CD4-positive, alpha-beta T cell (primary cell): Measurements from ENCODE around the gene SLC28A1. TPM values are rescaled to one million over a fixed set of nuclear protein-coding genes. Genes with fewer than 3 reads are reported as not detected.

Source experiments
- ATAC-seq: fragments of 200-7000 bp; cut with Tn5 transposase; one replicate; pipeline ENCODE4 v1.10.0; 2022; ENCODE audit warnings: mild to moderate bottlenecking; ENCODE audit not compliant: poor library complexity
- CTCF ChIA-PET: fragments of 350-600 bp; sonication (Branson Sonifier 250); formaldehyde crosslinking; loops from one replicate; lab custom pipeline; 2021; ENCODE audit warnings: antibody characterized with exemption, inconsistent platforms; lab: Charles Lee
- POLR2A ChIA-PET: fragments of 350-600 bp; sonication (Branson Sonifier 250); formaldehyde crosslinking; loops from one replicate; lab custom pipeline; 2021; ENCODE audit warnings: antibody characterized with exemption, inconsistent platforms; lab: Charles Lee
- DNase-seq, 14 experiments: peaks; one replicate each; pipeline ENCODE4 v3.0.0-alpha.2; 2013 to 2020; ENCODE audit warnings: mixed read lengths in 2 of 14
- H3K27ac ChIP-seq, 2 donors: one replicate each; pipeline versions ENCODE4 v1.5.1 to v1.7.0; 2013; ENCODE audit warnings: low read length in 2 of 2, low read depth in 1 of 2, mild to moderate bottlenecking in 1 of 2
- H3K27me3 ChIP-seq, 2 experiments: 1 replicate in 1 of 2; 2 replicates in 1 of 2; pipeline versions ENCODE4 v1.6.1 to v1.7.0; 2013; ENCODE audit warnings: low read length in 2 of 2, control low read depth in 1 of 2, mild to moderate bottlenecking in 1 of 2, moderate library complexity in 1 of 2; ENCODE audit not compliant: insufficient read depth in 2 of 2, control insufficient read depth in 1 of 2
- H3K36me3 ChIP-seq: one replicate; pipeline ENCODE4 v1.6.1; 2013; ENCODE audit warnings: low read length, control low read depth; ENCODE audit not compliant: insufficient read depth
- H3K4me1 ChIP-seq: one replicate; pipeline ENCODE4 v1.6.1; 2013; ENCODE audit warnings: low read length, control low read depth; ENCODE audit not compliant: insufficient read depth
- H3K4me3 ChIP-seq: one replicate; pipeline ENCODE4 v1.5.1; 2013; ENCODE audit warnings: mild to moderate bottlenecking, low read length, moderate library complexity
- H3K9me3 ChIP-seq, 2 experiments: 1 replicate in 1 of 2; 2 replicates in 1 of 2; pipeline versions ENCODE4 v1.6.1 to v1.7.0; 2013; ENCODE audit warnings: low read length in 2 of 2, mild to moderate bottlenecking in 2 of 2, control low read depth in 1 of 2, moderate library complexity in 1 of 2; ENCODE audit not compliant: control insufficient read depth in 1 of 2, insufficient read depth in 1 of 2
- H3K27ac Mint-ChIP-seq: one replicate; pipeline ENCODE4 v1.8.0; 2020; ENCODE audit warnings: mixed read lengths
- H3K27me3 Mint-ChIP-seq: one replicate; pipeline ENCODE4 v1.8.0; 2021; ENCODE audit warnings: mixed read lengths
- H3K36me3 Mint-ChIP-seq: one replicate; pipeline ENCODE4 v1.8.0; 2021; ENCODE audit warnings: low read depth, mixed read lengths
- H3K4me1 Mint-ChIP-seq: one replicate; pipeline ENCODE4 v1.8.0; 2021; ENCODE audit warnings: low read depth, mixed read lengths
- H3K4me3 Mint-ChIP-seq: one replicate; pipeline ENCODE4 v1.8.0; 2020; ENCODE audit warnings: mild to moderate bottlenecking, mixed read lengths
- H3K9me3 Mint-ChIP-seq: one replicate; pipeline ENCODE4 v1.8.0; 2020; ENCODE audit warnings: mixed read lengths
- CTCF ChIP-seq: fragments of 200-600 bp; IDR thresholded peaks from one replicate; pipeline ENCODE4 v1.8.0; 2022; ENCODE audit warnings: antibody characterized with exemption, mild to moderate bottlenecking
- intact Hi-C, 2 experiments: fragments of 100-400 bp; cut with DNase I in 1 of 2; cut with micrococcal nuclease in 1 of 2; formaldehyde crosslinking; loops; one replicate each; pipeline versions ENCODE4 v1.15.1 to v1.9.0; 2023 to 2025; cut with DNase I, micrococcal nuclease
- total RNA-seq, 174 experiments: library from RNA in 2 of 174; stranded (reverse) in 2 of 174; gene quantifications; one replicate each; pipeline ENCODE4 v1.2.3 and lab custom pipeline; 2021 to 2026

The SLC28A1 gene
- total RNA-seq, 2 experiments from 2014 or later = not detected

- Mint-ChIP-seq H3K27me3 (peaks cover 6% of the 10 kb centered on the region), H3K4me3 (no peak overlapping the region)
- CTCF ChIA-PET = no interaction called here
These were observed 43.6 kb upstream of the SLC28A1 start for GRCh38 chr15:84840741-84841429.

GRCh38 chr15:84842781-84843180 is 41.7 kb upstream of the SLC28A1 start:
- Mint-ChIP-seq H3K9me3 (peaks cover 4% of the 10 kb centered on the region), H3K27ac (no peak overlapping the region), H3K27me3 (peaks cover 6% of the 10 kb centered on the region), H3K36me3 (peaks cover 4% of the 10 kb centered on the region), H3K4me3 (no peak overlapping the region), H3K4me1 (no peaks in the 10 kb centered on the region)
- H3K4me3 ChIP-seq = no peak overlapping the region
- no peaks in the 10 kb centered on the region for H3K4me1 ChIP-seq
- TF ChIP-seq CTCF = no peak
- H3K36me3 ChIP-seq = no peaks in the 10 kb centered on the region
- intact Hi-C loops = no loop called here
- H3K9me3 ChIP-seq = peaks cover 10 to 15% of the 10 kb centered on the region in 2 experiments
- H3K27me3 ChIP-seq = no peaks in the 10 kb centered on the region
- POLR2A ChIA-PET = no interaction called here
- CTCF ChIA-PET = no interaction called here
- ATAC-seq = no peak
- H3K27ac ChIP-seq = no peak overlapping the region
- DNase-seq = no peak

More at GRCh38 chr15:84840741-84841429, 43.6 kb upstream of the SLC28A1 start:
- no peak overlapping the region for H3K4me3 ChIP-seq
- no peak for TF ChIP-seq CTCF
- H3K9me3 ChIP-seq = peaks cover 0 to 4% of the 10 kb centered on the region in 2 experiments
- H3K36me3 Mint-ChIP-seq = no peaks in the 10 kb centered on the region
- ATAC-seq (no peak), DNase-seq (no peak)
- no peaks in the 10 kb centered on the region for H3K36me3 ChIP-seq
- H3K4me1 Mint-ChIP-seq = no peaks in the 10 kb centered on the region
- no peaks in the 10 kb centered on the region for H3K4me1 ChIP-seq
- intact Hi-C loops = no loop called here
- POLR2A ChIA-PET = no interaction called here
- no peaks in the 10 kb centered on the region for H3K27me3 ChIP-seq
- H3K27ac Mint-ChIP-seq = no peak overlapping the region
- H3K27ac ChIP-seq = no peak overlapping the region
- no peaks in the 10 kb centered on the region for H3K9me3 Mint-ChIP-seq

GRCh38 chr15:84844964-84845363 is 39.5 kb upstream of the SLC28A1 start:
- DNase-seq (no peak), ATAC-seq (no peak)
- intact Hi-C loops = no loop called here
- no peak overlapping the region for H3K4me3 ChIP-seq
- no peaks in the 10 kb centered on the region for H3K4me1 ChIP-seq
- POLR2A ChIA-PET = no interaction called here
- peaks cover 6% of the 10 kb centered on the region for H3K27me3 Mint-ChIP-seq
- H3K27ac Mint-ChIP-seq = no peak overlapping the region
- no peaks in the 10 kb centered on the region for H3K4me1 Mint-ChIP-seq
- peaks cover 10 to 16% of the 10 kb centered on the region in 2 experiments for H3K9me3 ChIP-seq
- H3K27ac ChIP-seq = no peak overlapping the region
- H3K36me3 ChIP-seq = no peaks in the 10 kb centered on the region
- peaks cover 7% of the 10 kb centered on the region for H3K9me3 Mint-ChIP-seq
- no peaks in the 10 kb centered on the region for H3K27me3 ChIP-seq
- CTCF ChIA-PET = interaction anchor here (1.2 kb wide), 1 partner anchor 165 kb away, joined by 3 read pairs; no protein-coding TSS in a partner anchor
- H3K36me3 Mint-ChIP-seq = peaks cover 4% of the 10 kb centered on the region
- no peak overlapping the region for H3K4me3 Mint-ChIP-seq
- TF ChIP-seq CTCF = no peak
